Measurements from ENCODE around the gene ZNF217. TPM values are rescaled to one million over a fixed set of nuclear protein-coding genes. Genes with fewer than 3 reads are reported as not detected.
"Not testable (repeated sequence)": the region's sequence is repeated elsewhere in the genome, so short reads cannot be mapped to it uniquely, and the experiment has no call there.

ZNF217 gene
- total and polyA plus RNA-seq, 8 donors, result 6.3 to 40.2 (median 25.9) TPM

DNA sequence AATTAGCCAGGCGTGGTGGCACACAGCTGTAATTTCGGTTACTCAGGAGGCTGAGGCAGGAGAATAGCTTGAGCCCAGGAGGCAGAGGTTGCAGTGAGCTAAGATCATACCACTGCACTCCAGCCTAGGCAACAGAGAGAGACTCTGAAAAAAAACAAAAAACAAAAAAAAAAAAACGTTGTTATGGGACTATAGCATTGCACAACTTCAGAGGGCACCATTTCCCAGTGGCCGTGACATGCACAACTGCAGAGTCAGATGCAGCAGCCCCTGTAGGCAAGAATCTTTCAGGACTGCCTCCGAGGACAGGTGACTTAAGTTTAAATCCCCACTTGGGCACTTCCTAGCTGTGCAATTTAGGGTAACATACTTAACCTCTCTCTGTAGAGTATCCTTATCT, 64.0 kb downstream of the ZNF217 start:
- intact Hi-C loops (cut with DNase I; ENCODE audit: low total_unique reads), result no loop called here
- 77 to 88% (median 85%) methylated on average over 5 of the region's 5 CpGs for WGBS, 5 donors
- DNase-seq, result no peak

DNA sequence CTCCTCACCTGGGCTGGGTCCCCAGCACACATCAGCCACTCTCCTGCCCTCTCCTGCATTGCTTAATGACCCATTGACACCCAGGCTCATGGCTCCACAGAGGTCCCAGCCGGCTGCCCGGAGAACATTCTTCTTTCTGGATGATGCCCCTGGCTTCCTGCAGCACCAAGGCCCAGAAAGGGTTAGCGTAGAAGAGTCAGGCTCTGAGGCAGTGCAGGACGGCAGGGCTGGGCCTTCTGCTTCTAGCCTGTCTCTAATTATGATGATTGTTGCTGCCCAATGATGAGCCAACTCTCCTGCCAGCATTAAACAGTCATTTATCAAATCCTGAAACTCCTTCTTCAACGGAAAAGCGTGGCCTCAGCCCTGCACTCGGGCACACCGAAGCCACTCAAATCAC, 66.4 kb downstream of the ZNF217 start:
- Histone ChIP-seq H3K4me1 (no peaks in the 10 kb centered on the region), H3K4me3 (no peak overlapping the region), H3K27ac (no peak overlapping the region), H3K9me3 (no peaks in the 10 kb centered on the region), H3K27me3 (no peaks in the 10 kb centered on the region), H3K36me3 (no peaks in the 10 kb centered on the region)
- TF ChIP-seq POLR2A (IDR thresholded peaks at IDR 0.05) (no peak), EP300 (IDR thresholded peaks at IDR 0.05) (no peak), POLR2AphosphoS5 (IDR thresholded peaks at IDR 0.05) (no peak)
- TF ChIP-seq, protein P1, sequence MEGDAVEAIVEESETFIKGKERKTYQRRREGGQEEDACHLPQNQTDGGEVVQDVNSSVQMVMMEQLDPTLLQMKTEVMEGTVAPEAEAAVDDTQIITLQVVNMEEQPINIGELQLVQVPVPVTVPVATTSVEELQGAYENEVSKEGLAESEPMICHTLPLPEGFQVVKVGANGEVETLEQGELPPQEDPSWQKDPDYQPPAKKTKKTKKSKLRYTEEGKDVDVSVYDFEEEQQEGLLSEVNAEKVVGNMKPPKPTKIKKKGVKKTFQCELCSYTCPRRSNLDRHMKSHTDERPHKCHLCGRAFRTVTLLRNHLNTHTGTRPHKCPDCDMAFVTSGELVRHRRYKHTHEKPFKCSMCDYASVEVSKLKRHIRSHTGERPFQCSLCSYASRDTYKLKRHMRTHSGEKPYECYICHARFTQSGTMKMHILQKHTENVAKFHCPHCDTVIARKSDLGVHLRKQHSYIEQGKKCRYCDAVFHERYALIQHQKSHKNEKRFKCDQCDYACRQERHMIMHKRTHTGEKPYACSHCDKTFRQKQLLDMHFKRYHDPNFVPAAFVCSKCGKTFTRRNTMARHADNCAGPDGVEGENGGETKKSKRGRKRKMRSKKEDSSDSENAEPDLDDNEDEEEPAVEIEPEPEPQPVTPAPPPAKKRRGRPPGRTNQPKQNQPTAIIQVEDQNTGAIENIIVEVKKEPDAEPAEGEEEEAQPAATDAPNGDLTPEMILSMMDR (IDR thresholded peaks at IDR 0.05), result no peak
- WGBS, 5 donors, result 75 to 85% (median 79%) methylated on average over 6 to 8 of the region's 8 CpGs
- intact Hi-C loops (cut with DNase I; ENCODE audit: low total_unique reads), result no loop called here
- DNase-seq, result no peak

More for the DNA sequence above, 64.0 kb downstream of the ZNF217 start:
- Histone ChIP-seq H3K27me3 (no peaks in the 10 kb centered on the region), H3K4me1 (no peaks in the 10 kb centered on the region), H3K4me3 (no peak overlapping the region), H3K36me3 (no peaks in the 10 kb centered on the region), H3K27ac (no peak overlapping the region), H3K9me3 (no peaks in the 10 kb centered on the region)
- TF ChIP-seq, protein P1 (IDR thresholded peaks at IDR 0.05), result no peak
- TF ChIP-seq POLR2A (IDR thresholded peaks at IDR 0.05), result no peak
- TF ChIP-seq POLR2AphosphoS5 (IDR thresholded peaks at IDR 0.05), result no peak
- no peak for TF ChIP-seq EP300 (IDR thresholded peaks at IDR 0.05)

DNA sequence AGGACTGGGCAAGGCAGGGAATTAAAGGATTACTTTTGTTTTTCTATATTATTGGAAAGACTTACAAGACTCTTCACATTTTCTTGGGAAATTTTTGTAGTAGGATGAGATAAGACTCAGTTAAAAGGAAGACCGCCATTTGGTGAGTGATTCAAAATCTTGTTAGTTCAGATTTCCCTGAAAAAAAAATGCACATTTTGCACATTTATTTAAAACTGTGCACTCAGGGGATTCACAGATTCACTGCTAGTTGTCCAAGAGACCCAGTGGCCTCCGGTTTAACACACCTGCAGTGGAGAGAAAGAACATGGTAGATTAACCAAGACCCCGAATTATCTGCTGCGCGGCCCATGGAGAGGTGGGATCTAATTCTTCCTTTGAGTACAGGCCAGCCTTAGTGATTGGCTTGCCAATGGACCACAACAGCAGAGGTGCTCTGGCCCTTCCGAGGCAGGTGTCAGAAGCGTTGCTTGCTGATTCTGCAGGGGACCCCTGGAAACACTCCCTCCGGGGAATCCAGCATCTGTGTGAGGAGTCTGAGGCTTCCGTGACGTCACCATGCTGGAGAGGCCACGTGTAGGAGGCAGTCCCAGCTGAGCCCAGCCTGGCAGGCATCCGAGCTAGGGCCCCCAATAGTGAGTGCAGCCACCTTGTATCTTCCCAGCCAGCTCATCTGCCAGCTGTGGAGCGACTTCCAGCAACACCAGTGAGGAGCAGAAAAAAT, 68.9 kb downstream of the ZNF217 start:
- WGBS, 5 donors, result 74 to 81% (median 77%) methylated on average over 10 to 13 of the region's 13 CpGs

DNA sequence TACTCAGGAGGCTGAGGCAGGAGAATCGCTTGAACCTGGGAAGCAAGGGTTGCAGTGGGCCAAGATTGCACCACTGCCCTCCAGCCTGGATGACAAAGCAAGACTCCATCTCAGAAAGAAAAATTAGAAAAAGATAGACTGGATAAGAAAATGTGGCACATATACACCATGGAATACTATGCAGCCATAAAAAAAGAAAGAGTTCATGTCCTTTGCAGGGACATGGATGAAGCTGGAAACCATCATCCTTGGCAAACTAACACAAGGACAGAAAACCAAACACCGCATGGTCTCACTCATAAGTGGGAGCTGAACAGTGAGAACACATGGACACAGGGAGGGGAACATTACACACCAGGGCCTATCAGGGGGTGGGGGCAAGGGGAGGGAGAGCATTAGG, 70.0 kb downstream of the ZNF217 start:
- H3K4me1 ChIP-seq; H3K4me3 ChIP-seq; H3K36me3 ChIP-seq; H3K27ac ChIP-seq; H3K9me3 ChIP-seq; H3K27me3 ChIP-seq; intact Hi-C loops (cut with DNase I; ENCODE audit: low total_unique reads); DNase-seq: not testable (repeated sequence)
- WGBS, 5 donors, result 92 to 98% (median 97%) methylated on average over 2 of the region's 2 CpGs

More for the DNA sequence above, 68.9 kb downstream of the ZNF217 start:
- Histone ChIP-seq H3K27ac (no peak overlapping the region), H3K9me3 (no peaks in the 10 kb centered on the region), H3K4me1 (no peaks in the 10 kb centered on the region), H3K4me3 (no peak overlapping the region), H3K27me3 (no peaks in the 10 kb centered on the region), H3K36me3 (no peaks in the 10 kb centered on the region)
- DNase-seq, result no peak
- intact Hi-C loops (cut with DNase I; ENCODE audit: low total_unique reads), result no loop called here
- no peak for TF ChIP-seq POLR2A (IDR thresholded peaks at IDR 0.05)
- TF ChIP-seq POLR2AphosphoS5 (IDR thresholded peaks at IDR 0.05), result no peak
- no peak for TF ChIP-seq EP300 (IDR thresholded peaks at IDR 0.05)
- TF ChIP-seq, protein P1 (IDR thresholded peaks at IDR 0.05), result no peak

DNA sequence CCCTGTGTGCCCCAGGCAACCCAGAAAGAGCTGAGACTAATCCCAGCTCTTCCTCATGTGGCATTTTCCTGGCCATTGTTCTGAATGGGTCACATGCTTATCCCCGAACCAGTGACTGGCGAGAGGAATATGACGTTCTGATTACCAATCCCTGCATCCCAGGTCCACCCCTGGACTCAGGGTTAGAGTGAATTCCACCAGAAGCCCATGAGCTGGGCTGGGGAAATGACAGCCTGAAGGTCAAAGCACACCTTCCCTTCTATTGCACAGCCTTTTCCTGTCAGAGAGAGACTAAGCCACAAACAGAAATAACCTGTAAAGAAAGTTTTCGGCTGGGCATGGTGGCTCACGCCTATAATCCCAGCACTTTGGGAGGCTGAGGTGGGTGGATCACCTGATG, 70.9 kb downstream of the ZNF217 start:
- no peaks in the 10 kb centered on the region for H3K36me3 ChIP-seq
- H3K4me1 ChIP-seq, result no peaks in the 10 kb centered on the region
- WGBS, 5 donors, result 75 to 85% (median 83%) methylated on average over 5 of the region's 5 CpGs
- intact Hi-C loops (cut with DNase I; ENCODE audit: low total_unique reads), result no loop called here
- no peak overlapping the region for H3K27ac ChIP-seq
- H3K9me3 ChIP-seq, result no peaks in the 10 kb centered on the region
- TF ChIP-seq, protein P1 (IDR thresholded peaks at IDR 0.05), result no peak
- TF ChIP-seq EP300 (IDR thresholded peaks at IDR 0.05) (no peak), POLR2A (IDR thresholded peaks at IDR 0.05) (no peak), POLR2AphosphoS5 (IDR thresholded peaks at IDR 0.05) (no peak)
- H3K4me3 ChIP-seq, result no peak overlapping the region
- H3K27me3 ChIP-seq, result no peaks in the 10 kb centered on the region
- DNase-seq, result no peak
